GM12878 (cell line): Measurements from ENCODE around the gene KLHDC8A. TPM values are rescaled to one million over a fixed set of nuclear protein-coding genes. Genes with fewer than 3 reads are reported as not detected.

Source experiments
- ATAC-seq: fragments of 200-7000 bp; cut with Tn5 transposase; 3 replicates; pipeline ENCODE4 v1.9.1; 2020; ENCODE audit warnings: mild to moderate bottlenecking, moderate library complexity
- BruUV-seq: library from RNA; stranded (reverse); fragments of 400-500 nt; replicated peaks from 2 replicates; lab custom pipeline; 2021; lab: Mats Ljungman, UMichigan
- CTCF ChIA-PET: fragments of 300-600 bp; sonication (Branson Sonifier 250); formaldehyde crosslinking; extraction: SDS; loops from one replicate; lab custom pipeline; 2021; ENCODE audit warnings: inconsistent platforms; lab: Yijun Ruan, JAX
- POLR2A ChIA-PET: fragments of 350-600 bp; formaldehyde crosslinking; extraction: SDS; loops from one replicate; lab custom pipeline; 2021; ENCODE audit warnings: inconsistent platforms; lab: Charles Lee
- RAD21 ChIA-PET: fragments of 300-600 bp; sonication (Branson Sonifier 250); formaldehyde crosslinking; loops from one replicate; lab custom pipeline; 2023; ENCODE audit warnings: antibody characterized with exemption; ENCODE audit not compliant: unreplicated experiment; lab: Charles Lee
- SMC1A ChIA-PET: fragments of 300-600 bp; sonication (Branson Sonifier 250); formaldehyde crosslinking; loops from one replicate; lab custom pipeline; 2023; ENCODE audit not compliant: unreplicated experiment, uncharacterized antibody; lab: Charles Lee
- DNase-seq: peaks from one replicate; pipeline ENCODE4 v3.0.0-alpha.2; 2011; ENCODE audit warnings: low read depth, low spot score
- FAIRE-seq: peaks from 3 replicates; lab custom pipeline; 2011; peaks lifted over from hg19 to GRCh38; lab: Jason Lieb, UNC
- H2AFZ ChIP-seq: 2 replicates; pipeline ENCODE4 v1.6.0; 2011; ENCODE audit warnings: low read depth, low read length, control low read depth; ENCODE audit not compliant: control insufficient read depth
- H3K27ac ChIP-seq: 2 replicates; pipeline ENCODE4 v1.5.1; 2011; ENCODE audit warnings: control low read depth; ENCODE audit not compliant: control insufficient read depth, insufficient read depth
- H3K27me3 ChIP-seq, 2 experiments: replicated peaks in 1 of 2; 2 replicates each; pipeline versions ENCODE4 v1.6.0 to v1.6.1; 2011; ENCODE audit warnings: low read length in 1 of 2; ENCODE audit not compliant: control insufficient read depth in 2 of 2, insufficient read depth in 2 of 2
- H3K36me3 ChIP-seq, 2 experiments: 2 replicates each; pipeline ENCODE4 v1.5.1; 2011; ENCODE audit warnings: low read length in 1 of 2; ENCODE audit not compliant: control insufficient read depth in 2 of 2, insufficient read depth in 2 of 2
- H3K4me1 ChIP-seq: 2 replicates; pipeline ENCODE4 v1.6.1; 2011; ENCODE audit warnings: mild to moderate bottlenecking, low read length, moderate library complexity, mixed read lengths; ENCODE audit not compliant: control insufficient read depth, insufficient read depth
- H3K4me2 ChIP-seq: 2 replicates; pipeline ENCODE4 v1.6.0; 2011; ENCODE audit warnings: control low read depth; ENCODE audit not compliant: control insufficient read depth, insufficient read depth
- H3K4me3 ChIP-seq: fragments of 200-600 bp; sonication (generic); 2 replicates; pipeline ENCODE4 v1.5.1; 2016
- H3K79me2 ChIP-seq: 2 replicates; pipeline ENCODE4 v1.6.0; 2011; ENCODE audit warnings: low read length; ENCODE audit not compliant: control insufficient read depth, insufficient read depth
- H3K9ac ChIP-seq: 2 replicates; pipeline ENCODE4 v1.8.0; 2011; ENCODE audit warnings: low read length, control low read depth, mixed read lengths; ENCODE audit not compliant: control insufficient read depth, insufficient read depth
- H3K9me3 ChIP-seq: replicated peaks from 3 replicates; pipeline ENCODE4 v1.5.1; 2011; ENCODE audit warnings: mild to moderate bottlenecking, low read length; ENCODE audit not compliant: control insufficient read depth, insufficient read depth
- H4K20me1 ChIP-seq: 2 replicates; pipeline ENCODE4 v1.6.0; 2011; ENCODE audit not compliant: control insufficient read depth, insufficient read depth
- BHLHE40 ChIP-seq, 2 experiments: fragments of 450-650 bp in 1 of 2; IDR thresholded peaks; 2 replicates each; pipeline ENCODE4 v1.6.1; 2011 to 2017; ENCODE audit warnings: low read depth in 2 of 2, borderline replicate concordance in 1 of 2, improper control_type of control experiment in 1 of 2, low read length in 1 of 2, mild to moderate bottlenecking in 1 of 2
- CEBPZ ChIP-seq: fragments of 150-350 bp; IDR thresholded peaks from 2 replicates; pipeline ENCODE4 v1.6.1; 2016; ENCODE audit warnings: low read depth, low read length
- FOXM1 ChIP-seq: IDR thresholded peaks from 2 replicates; pipeline ENCODE4 v1.6.1; 2012; ENCODE audit warnings: low read depth, mild to moderate bottlenecking, inconsistent platforms, low read length, moderate library complexity
- GATAD2B ChIP-seq: fragments of 450-650 bp; conservative IDR thresholded peaks from 2 replicates; pipeline ENCODE4 v1.6.1; 2017; ENCODE audit warnings: low read depth, mild to moderate bottlenecking, moderate library complexity
- HDAC6 ChIP-seq: fragments of 200-600 bp; sonication (generic); IDR thresholded peaks from one replicate; pipeline ENCODE4 v1.8.0; 2017; ENCODE audit warnings: antibody characterized with exemption; ENCODE audit not compliant: unreplicated experiment
- TBL1XR1 ChIP-seq: IDR thresholded peaks from 2 replicates; pipeline ENCODE4 v1.6.1; 2012; ENCODE audit warnings: low read depth, low read length, improper control_type of control experiment
- ZNF24 ChIP-seq: fragments of 450-650 bp; IDR thresholded peaks from 2 replicates; pipeline ENCODE4 v1.6.1; 2017; ENCODE audit warnings: antibody characterized with exemption, mild to moderate bottlenecking
- WGBS: methylation state at CpG from one replicate; pipeline ENCODE4 v1.1.6; 2016; ENCODE audit warnings: low lambda C conversion rate; ENCODE audit not compliant: insufficient replicate concordance, insufficient coverage; ENCODE audit errors: missing lambda C conversion rate; 5-methylcytosine and 5-hydroxymethylcytosine counted together
- in situ Hi-C: fragments of 300-500 bp; cut with MboI; formaldehyde crosslinking; loops from 9 replicates; pipeline ENCODE4 v1.14.3; 2018; ENCODE audit warnings: mixed read lengths
- intact Hi-C: fragments of 100-400 bp; cut with micrococcal nuclease; formaldehyde crosslinking; loops from one replicate; pipeline ENCODE4 v1.14.2; 2022; ENCODE audit not compliant: unreplicated experiment
- polyA plus RNA-seq, 11 experiments: library from polyadenylated mRNA; depleted of rRNA in 4 of 11; unstranded in 6 of 11; stranded (reverse) in 5 of 11; fragments of >200 nt; fragmentation: Nextera tagmentation in 4 of 11; fragmentation: Illumina TruSeq in 1 of 11; extraction: Ambion mirVana in 4 of 11; extraction: Trizol in 1 of 11; gene quantifications; 1 replicate in 1 of 11; 2 replicates in 10 of 11; pipeline versions ENCODE4 v1.2.1 to v1.2.3, GENCODE V29; 2011 to 2016; ENCODE audit warnings: inconsistent platforms in 2 of 11, missing spikeins in 2 of 11, low read depth in 1 of 11
- total RNA-seq, 4 experiments: library from RNA; depleted of rRNA in 3 of 4; stranded (reverse); fragments of >200 nt in 3 of 4; fragmentation: Illumina TruSeq in 1 of 4; extraction: Trizol in 1 of 4; gene quantifications; 2 replicates each; pipeline versions ENCODE4 v1.2.1 to v1.2.3, GENCODE V29; 2013 to 2021

The KLHDC8A gene
- total and polyA plus RNA-seq, 10 of the 15 experiments (the other 5 are each of a cell fraction or from before 2014, with no cell fraction given), result not detected

- ChIA-PET SMC1A (interaction anchor here (0.9 to 35.1 kb wide), 11 partner anchors 10 to 187 kb away, joined by 3 to 1445 read pairs (median 4); no protein-coding TSS in a partner anchor), POLR2A (no interaction called here), RAD21 (interaction anchor here (0.9 to 3.6 kb wide), 11 partner anchors 11 to 187 kb away, joined by 3 to 23 read pairs (median 6); partner anchors contain the start of gene NUAK2), CTCF (interaction anchor here (0.9 to 59.5 kb wide), 17 partner anchors 12 to 320 kb away, joined by 3 to 2333 read pairs (median 13); partner anchors contain the start of genes KLHDC8A and NUAK2)
- H3K27me3 ChIP-seq, result peaks cover 5 to 19% of the 10 kb centered on the region in 2 experiments
- intact Hi-C loops (loop anchor here (5.0 to 10.0 kb wide), 4 partner anchors 100 to 363 kb away; partner anchors contain the start of gene CDK18), in situ Hi-C loops (no loop called here)
- no peak overlapping the region for H3K4me2 ChIP-seq
- no peak overlapping the region for H3K27ac ChIP-seq
- ATAC-seq (no peak), FAIRE-seq (no peak), DNase-seq (no peak)
- H3K9ac ChIP-seq, result no peak overlapping the region
- H3K79me2 ChIP-seq, result no peaks in the 10 kb centered on the region
- WGBS, result 49% methylated on average over 7 of the region's 7 CpGs
- BruUV-seq, result no TSS peak
- no peaks in the 10 kb centered on the region; the same call in 1 of the 2 replicates for H4K20me1 ChIP-seq
- no peak overlapping the region for H3K4me3 ChIP-seq
- H3K4me1 ChIP-seq, result peaks cover 6% of the 10 kb centered on the region; the same call in 1 of the 2 replicates
- no peaks in the 10 kb centered on the region for H3K36me3 ChIP-seq
- no peaks in the 10 kb centered on the region for H3K9me3 ChIP-seq
- no peak overlapping the region for H2AFZ ChIP-seq
- TF ChIP-seq HDAC6 (no peak), TBL1XR1 (no peak), FOXM1 (no peak), BHLHE40 (IDR thresholded peaks at IDR 0.05; ENCODE audit: borderline replicate concordance in 1 of 2, low read depth in 2 of 2, low read length in 1 of 2) (no peak), CEBPZ (no peak), ZNF24 (no peak), GATAD2B (no peak)
Observed at GRCh38 chr1:205337481-205337880, 19.2 kb downstream of the KLHDC8A start.
